Thyroid gland (tissue), 4 donors: ENCODE measurements around the gene RDH13. TPM values are rescaled to one million over a fixed set of nuclear protein-coding genes. Genes with fewer than 3 reads are reported as not detected.

Source experiments
- DNase-seq, 2 donors: peaks; one replicate each; pipeline ENCODE4 v3.0.0-alpha.2; 2019
- H3K27ac ChIP-seq, 3 donors: fragments of 200-600 bp; sonication (generic); 1 replicate in 2 of 3; 2 replicates in 1 of 3; pipeline ENCODE4 v1.5.1; 2016 to 2019; ENCODE audit warnings: mild to moderate bottlenecking in 1 of 3, moderate library complexity in 1 of 3
- H3K27me3 ChIP-seq: fragments of 200-600 bp; sonication (generic); one replicate; pipeline ENCODE4 v1.5.1; 2019
- H3K36me3 ChIP-seq, 2 donors: fragments of 200-600 bp; sonication (generic); one replicate each; pipeline ENCODE4 v1.5.1; 2016 to 2019
- H3K4me1 ChIP-seq, 2 donors: fragments of 200-600 bp; sonication (generic); one replicate each; pipeline ENCODE4 v1.5.1; 2017 to 2019
- H3K4me3 ChIP-seq, 3 donors: fragments of 200-600 bp; sonication (generic); replicated peaks in 1 of 3; 1 replicate in 2 of 3; 2 replicates in 1 of 3; pipeline ENCODE4 v1.5.1; 2016; ENCODE audit warnings: mild to moderate bottlenecking in 1 of 3
- H3K9me3 ChIP-seq: fragments of 200-600 bp; sonication (generic); one replicate; pipeline ENCODE4 v1.5.1; 2017
- CTCF ChIP-seq, 6 experiments: fragments of 200-600 bp in 3 of 6; fragments of 450-650 bp in 3 of 6; sonication (generic) in 3 of 6; IDR thresholded peaks; one replicate each; pipeline ENCODE4 v1.5.1; 2016 to 2019; ENCODE audit warnings: antibody characterized with exemption in 6 of 6, mild to moderate bottlenecking in 2 of 6, inconsistent platforms in 1 of 6, moderate library complexity in 1 of 6
- POLR2A ChIP-seq, 2 donors: fragments of 450-650 bp; IDR thresholded peaks; one replicate each; pipeline ENCODE4 v1.6.1; 2017; ENCODE audit warnings: antibody characterized with exemption in 2 of 2, mild to moderate bottlenecking in 2 of 2, moderate library complexity in 1 of 2
- WGBS, 2 donors: methylation state at CpG; one replicate each; pipeline ENCODE4 v1.1.5; 2017; 5-methylcytosine and 5-hydroxymethylcytosine counted together
- intact Hi-C: fragments of 100-400 bp; cut with DNase I; formaldehyde crosslinking; loops from one replicate; pipeline ENCODE4 v1.15.1; 2023
- total RNA-seq, 4 donors: library from RNA; depleted of rRNA; stranded (reverse); fragments of >200 nt; gene quantifications; one replicate each; pipeline ENCODE4 v1.2.3, GENCODE V29; 2016

Gene RDH13
- total RNA-seq, 4 donors from 2014 or later, result 35.7 to 44.1 (median 38.3) TPM

- DNase-seq, result no peak
- H3K27me3 ChIP-seq, result no peaks in the 10 kb centered on the region
- intact Hi-C loops, result no loop called here
Measured at GRCh38 chr19:55071913-55072312, 9.0 kb upstream of the RDH13 start.

DNA sequence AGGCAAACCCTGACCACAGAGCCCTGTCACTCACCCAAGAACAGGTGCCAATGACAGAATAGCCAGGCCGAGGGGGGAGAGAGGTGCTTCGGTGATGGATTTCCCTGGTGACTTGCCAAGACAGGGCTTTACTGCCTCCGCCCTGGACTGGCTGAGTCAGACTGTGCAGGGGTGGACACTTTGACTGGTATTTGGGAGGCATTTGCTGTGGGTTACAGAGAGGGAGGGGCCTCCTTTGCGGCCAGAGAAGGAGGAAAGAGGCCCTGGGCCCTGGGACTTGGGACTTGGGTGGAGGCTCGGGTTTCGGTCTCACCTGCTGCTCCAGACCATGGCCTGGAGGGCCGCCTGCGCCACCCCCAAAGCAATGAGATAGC is 8.2 kb upstream of the RDH13 start:
- TF ChIP-seq POLR2A (IDR thresholded peaks at IDR 0.05) (no peak), CTCF (IDR thresholded peaks at IDR 0.05) (no peak)
- Histone ChIP-seq H3K27me3 (no peaks in the 10 kb centered on the region), H3K4me1 (peaks cover 6 to 11% of the 10 kb centered on the region in 2 donors), H3K36me3 (no peaks in the 10 kb centered on the region), H3K27ac (no peak overlapping the region), H3K9me3 (no peaks in the 10 kb centered on the region), H3K4me3 (no peak overlapping the region)
- intact Hi-C loops, result no loop called here
- DNase-seq, result no peak
- WGBS, 2 donors, result 38 to 58% methylated on average over 5 to 8 of the region's 8 CpGs

More at GRCh38 chr19:55071913-55072312, 9.0 kb upstream of the RDH13 start:
- no peak overlapping the region for H3K4me3 ChIP-seq
- 77 to 79% methylated on average over 6 to 8 of the region's 8 CpGs for WGBS, 2 donors
- H3K9me3 ChIP-seq, result no peaks in the 10 kb centered on the region
- H3K36me3 ChIP-seq, result no peaks in the 10 kb centered on the region
- H3K27ac ChIP-seq, result no peak overlapping the region
- TF ChIP-seq POLR2A (IDR thresholded peaks at IDR 0.05) (no peak), CTCF (IDR thresholded peaks at IDR 0.05) (no peak)
- H3K4me1 ChIP-seq, result peaks cover 12 to 18% of the 10 kb centered on the region in 2 donors

GRCh38 chr19:55070466-55071128 is 7.6 kb upstream of the RDH13 start:
- no peak overlapping the region for H3K4me3 ChIP-seq
- no peaks in the 10 kb centered on the region for H3K27me3 ChIP-seq
- no peak for TF ChIP-seq CTCF (IDR thresholded peaks at IDR 0.05)
- no peak for TF ChIP-seq POLR2A (IDR thresholded peaks at IDR 0.05)
- no peak overlapping the region for H3K27ac ChIP-seq
- no peaks in the 10 kb centered on the region for H3K9me3 ChIP-seq
- intact Hi-C loops, result no loop called here
- no peaks in the 10 kb centered on the region for H3K36me3 ChIP-seq
- H3K4me1 ChIP-seq, result peaks cover 6 to 11% of the 10 kb centered on the region in 2 donors
- 78 to 82% methylated on average over 10 of the region's 10 CpGs for WGBS, 2 donors
- no peak for DNase-seq

DNA sequence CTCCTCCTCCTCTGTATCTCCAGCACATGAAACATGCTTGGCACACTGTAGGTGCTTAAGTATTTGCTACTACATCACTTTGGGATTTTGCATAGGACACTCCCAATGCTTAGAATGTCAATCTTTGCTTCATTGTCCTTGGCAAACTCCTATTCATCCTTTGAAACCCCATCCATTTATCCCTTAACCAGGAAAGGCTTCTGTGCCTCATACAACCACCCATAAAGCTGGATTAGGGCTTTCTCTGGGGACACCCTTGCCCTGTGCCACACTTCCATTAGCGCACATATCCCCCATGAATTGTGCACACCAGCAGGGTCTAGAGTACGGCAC is 6.9 kb upstream of the RDH13 start:
- TF ChIP-seq CTCF (IDR thresholded peaks at IDR 0.05) (no peak), POLR2A (IDR thresholded peaks at IDR 0.05) (no peak)
- 91 to 95% methylated on average over 2 of the region's 2 CpGs for WGBS, 2 donors
- Histone ChIP-seq H3K36me3 (no peaks in the 10 kb centered on the region), H3K27me3 (no peaks in the 10 kb centered on the region), H3K4me1 (peaks cover 0 to 5% of the 10 kb centered on the region in 2 donors), H3K4me3 (peak overlapping the region in 1 of 3 donors; percentile 30), H3K9me3 (no peaks in the 10 kb centered on the region), H3K27ac (no peak overlapping the region)
- intact Hi-C loops, result no loop called here
- DNase-seq, result no peak

DNA sequence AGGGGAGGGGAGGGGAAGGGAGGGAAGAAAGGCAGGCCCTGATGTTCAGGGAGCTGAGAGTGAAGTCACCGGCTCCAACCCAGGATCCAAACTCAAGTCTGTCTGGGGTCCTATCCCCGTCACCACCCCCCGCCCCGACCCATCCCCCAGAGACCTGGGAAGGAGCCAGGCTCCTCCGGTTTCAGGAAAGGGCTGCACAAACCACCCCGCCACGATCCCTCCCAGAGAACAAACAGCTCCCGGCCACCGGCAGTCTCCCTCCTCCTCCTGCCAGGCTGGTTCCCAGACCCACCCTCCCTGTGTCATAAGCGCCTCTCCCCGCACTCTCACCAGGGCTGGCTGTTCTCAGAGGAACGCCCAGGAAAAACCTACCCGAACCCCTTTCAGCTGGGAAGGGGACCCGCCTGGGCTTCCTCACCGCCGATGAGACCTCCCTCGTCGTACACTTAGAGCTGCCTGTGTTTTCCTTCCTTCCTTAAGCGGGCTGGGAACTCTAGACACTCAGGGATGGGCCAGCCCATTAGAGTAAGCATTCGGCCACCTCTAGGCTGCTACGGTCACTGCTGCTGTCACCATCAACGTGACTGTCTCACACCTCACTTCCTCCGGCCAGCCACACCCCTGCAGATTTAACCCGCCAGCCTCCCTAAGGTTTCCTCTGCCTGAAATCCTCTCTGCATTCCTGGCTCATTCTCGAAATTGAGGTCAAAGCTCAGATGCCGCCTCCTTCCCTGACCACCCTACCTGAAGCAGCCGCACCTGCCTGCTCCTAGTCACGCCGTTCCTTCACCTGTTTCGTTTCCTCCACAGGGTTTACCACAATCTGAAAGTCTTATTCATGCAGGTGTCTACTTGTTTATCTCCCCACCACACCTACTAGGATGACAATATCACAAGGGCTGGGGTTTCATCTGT is 6.3 kb upstream of the RDH13 start:
- WGBS, 2 donors, result 4% methylated on average over 19 to 25 of the region's 30 CpGs
- intact Hi-C loops, result no loop called here
- peaks cover 0 to 4% of the 10 kb centered on the region in 2 donors for H3K4me1 ChIP-seq

More for the DNA sequence above, 6.3 kb upstream of the RDH13 start:
- Histone ChIP-seq H3K36me3 (no peaks in the 10 kb centered on the region), H3K27ac (peak overlapping the region; percentile 2 to 41 (median 24)), H3K9me3 (no peaks in the 10 kb centered on the region), H3K4me3 (peak overlapping the region in 2 of 3 donors; percentile 15 to 30), H3K27me3 (no peaks in the 10 kb centered on the region)
- peak; percentile 69 to 70 for DNase-seq
- TF ChIP-seq POLR2A (IDR thresholded peaks at IDR 0.05) (peak in 1 of 2 donors; percentile 59), CTCF (IDR thresholded peaks at IDR 0.05) (peak in 1 of 6 experiments; percentile 18)
